HG03097 (cell line): Measurements from ENCODE around the gene ZYG11B.
"Not testable (repeated sequence)": the region's sequence is repeated elsewhere in the genome, so short reads cannot be mapped to it uniquely, and the experiment has no call there.

Experiments used
- ATAC-seq: cut with Tn5 transposase; IDR thresholded peaks from one replicate; pipeline ENCODE4 v1.9.1; 2021; ENCODE audit not compliant: unreplicated experiment, low FRiP score

The ZYG11B gene

GRCh38 chr1:52726265-52727113 is at the start of gene ZYG11B:
Gene ZYG11B (plus strand): TSS chr1:52726453. CDS start chr1:52726654, 201 bp downstream.
- ATAC-seq = peak; percentile 82

GRCh38 chr1:52677076-52677806 is 49.0 kb upstream of the ZYG11B start:
- no peak for ATAC-seq

GRCh38 chr1:52679048-52679447 is 47.2 kb upstream of the ZYG11B start:
- no peak for ATAC-seq

- no peak for ATAC-seq
These were observed 46.8 kb upstream of the ZYG11B start for GRCh38 chr1:52679498-52679897.

GRCh38 chr1:52680353-52680752 is 45.9 kb upstream of the ZYG11B start:
- ATAC-seq = no peak

GRCh38 chr1:52681136-52681535 is 45.1 kb upstream of the ZYG11B start:
- no peak for ATAC-seq

- no peak for ATAC-seq
These were observed 42.8 kb upstream of the ZYG11B start for GRCh38 chr1:52683367-52683940.

- ATAC-seq = no peak
These were observed 41.7 kb upstream of the ZYG11B start for GRCh38 chr1:52684545-52684944.

GRCh38 chr1:52686261-52686751 is 39.9 kb upstream of the ZYG11B start:
- ATAC-seq = peak; percentile 70

- ATAC-seq = no peak
These were observed 39.4 kb upstream of the ZYG11B start for GRCh38 chr1:52686830-52687229.

GRCh38 chr1:52691821-52692220 is 34.4 kb upstream of the ZYG11B start:
- no peak for ATAC-seq

GRCh38 chr1:52692697-52693096 is 33.6 kb upstream of the ZYG11B start:
- ATAC-seq = no peak

- not testable (repeated sequence) for ATAC-seq
These were observed 32.9 kb upstream of the ZYG11B start for GRCh38 chr1:52693351-52693750.

- ATAC-seq = no peak
These were observed 32.4 kb upstream of the ZYG11B start for GRCh38 chr1:52693843-52694242.

GRCh38 chr1:52695627-52696026 is 30.6 kb upstream of the ZYG11B start:
- ATAC-seq = no peak

GRCh38 chr1:52697795-52698674 is 28.2 kb upstream of the ZYG11B start, which contains the start of gene COA7:
Gene COA7 (minus strand): TSS chr1:52698347. CDS start chr1:52698326, 21 bp downstream.
- peak; percentile 46 for ATAC-seq

GRCh38 chr1:52702886-52703787 is 23.1 kb upstream of the ZYG11B start:
- peak; percentile 74 for ATAC-seq

- ATAC-seq = no peak
These were observed 20.1 kb upstream of the ZYG11B start for GRCh38 chr1:52706136-52706670.
